Measurements from ENCODE around the gene CTSO. TPM values are rescaled to one million over a fixed set of nuclear protein-coding genes. Genes with fewer than 3 reads are reported as not detected.

Gene CTSO
- total RNA-seq, 1 experiment from 2014 or later, result 7.3 TPM

DNA sequence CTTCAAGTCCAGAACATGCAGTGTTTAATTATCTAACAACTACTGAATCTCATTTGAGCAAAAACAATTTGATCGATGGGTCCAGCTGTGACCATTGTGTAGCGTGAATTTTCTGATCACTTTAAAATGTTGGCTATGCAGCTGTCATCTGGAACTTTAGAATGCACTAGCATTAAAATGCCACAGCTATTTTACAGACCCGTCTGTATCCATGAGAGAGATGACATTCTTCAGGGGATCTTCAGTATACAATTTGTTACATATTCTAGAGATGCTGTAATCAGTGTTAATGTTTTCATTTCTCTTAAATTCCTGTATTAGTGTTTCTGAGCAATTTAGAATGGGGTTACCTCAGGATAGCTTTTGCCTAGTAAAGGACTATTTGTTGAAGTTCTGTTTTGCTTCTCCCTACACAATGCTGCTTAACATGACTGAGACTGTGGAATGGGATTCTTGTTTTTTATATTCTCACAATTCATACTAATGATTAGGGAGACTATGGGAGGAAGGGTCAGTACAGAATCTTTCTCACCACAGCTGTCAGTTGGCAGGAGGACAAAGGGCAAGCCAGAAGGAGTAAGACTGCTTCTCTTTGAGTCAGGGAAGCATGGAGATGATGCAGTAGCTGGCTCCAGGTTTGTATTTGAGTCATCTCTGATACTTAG, 13.2 kb upstream of the CTSO start:
- Mint-ChIP-seq H3K4me1 (ENCODE audit: low read depth, unreplicated experiment) (no peaks in the 10 kb centered on the region), H3K27me3 (ENCODE audit: unreplicated experiment) (no peaks in the 10 kb centered on the region), H3K27ac (ENCODE audit: unreplicated experiment) (no peak overlapping the region), H3K4me3 (ENCODE audit: low read depth, unreplicated experiment) (no peak overlapping the region), H3K9me3 (ENCODE audit: low read depth, unreplicated experiment) (no peaks in the 10 kb centered on the region), H3K36me3 (ENCODE audit: insufficient read depth, unreplicated experiment) (no peaks in the 10 kb centered on the region)
- BruUV-seq (replicated peaks), result no TSS peak
- DNase-seq, result no peak
- TF ChIP-seq, protein P1, sequence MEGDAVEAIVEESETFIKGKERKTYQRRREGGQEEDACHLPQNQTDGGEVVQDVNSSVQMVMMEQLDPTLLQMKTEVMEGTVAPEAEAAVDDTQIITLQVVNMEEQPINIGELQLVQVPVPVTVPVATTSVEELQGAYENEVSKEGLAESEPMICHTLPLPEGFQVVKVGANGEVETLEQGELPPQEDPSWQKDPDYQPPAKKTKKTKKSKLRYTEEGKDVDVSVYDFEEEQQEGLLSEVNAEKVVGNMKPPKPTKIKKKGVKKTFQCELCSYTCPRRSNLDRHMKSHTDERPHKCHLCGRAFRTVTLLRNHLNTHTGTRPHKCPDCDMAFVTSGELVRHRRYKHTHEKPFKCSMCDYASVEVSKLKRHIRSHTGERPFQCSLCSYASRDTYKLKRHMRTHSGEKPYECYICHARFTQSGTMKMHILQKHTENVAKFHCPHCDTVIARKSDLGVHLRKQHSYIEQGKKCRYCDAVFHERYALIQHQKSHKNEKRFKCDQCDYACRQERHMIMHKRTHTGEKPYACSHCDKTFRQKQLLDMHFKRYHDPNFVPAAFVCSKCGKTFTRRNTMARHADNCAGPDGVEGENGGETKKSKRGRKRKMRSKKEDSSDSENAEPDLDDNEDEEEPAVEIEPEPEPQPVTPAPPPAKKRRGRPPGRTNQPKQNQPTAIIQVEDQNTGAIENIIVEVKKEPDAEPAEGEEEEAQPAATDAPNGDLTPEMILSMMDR (IDR thresholded peaks at IDR 0.05; ENCODE audit: unreplicated experiment), result no peak
- CTCF ChIA-PET, result no interaction called here
- intact Hi-C loops (cut with micrococcal nuclease; ENCODE audit: unreplicated experiment), result no loop called here

DNA sequence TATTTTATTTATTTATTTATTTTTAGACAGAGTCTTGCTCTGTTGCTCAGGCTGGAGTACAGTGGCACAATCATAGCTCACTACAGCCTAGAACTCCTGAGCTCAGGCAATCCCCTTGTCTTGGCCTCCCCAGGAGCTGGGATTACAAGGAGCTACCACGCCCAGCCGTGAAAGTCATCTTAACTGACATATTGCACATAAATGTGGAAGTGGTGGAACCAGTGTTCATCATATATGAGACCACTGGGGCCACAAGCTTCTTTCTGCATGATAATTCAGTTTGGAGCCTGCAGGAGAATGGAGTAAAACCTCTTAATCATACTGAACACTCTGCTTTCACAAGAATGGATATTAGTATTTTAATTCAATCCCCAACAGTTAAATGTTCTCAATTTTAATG, 12.5 kb upstream of the CTSO start:
- Mint-ChIP-seq H3K4me1 (ENCODE audit: low read depth, unreplicated experiment) (no peaks in the 10 kb centered on the region), H3K27me3 (ENCODE audit: unreplicated experiment) (no peaks in the 10 kb centered on the region), H3K9me3 (ENCODE audit: low read depth, unreplicated experiment) (no peaks in the 10 kb centered on the region), H3K27ac (ENCODE audit: unreplicated experiment) (no peak overlapping the region), H3K4me3 (ENCODE audit: low read depth, unreplicated experiment) (no peak overlapping the region), H3K36me3 (ENCODE audit: insufficient read depth, unreplicated experiment) (no peaks in the 10 kb centered on the region)
- DNase-seq, result no peak
- CTCF ChIA-PET, result no interaction called here
- TF ChIP-seq, protein P1 (IDR thresholded peaks at IDR 0.05; ENCODE audit: unreplicated experiment), result no peak
- no TSS peak for BruUV-seq (replicated peaks)
- intact Hi-C loops (cut with micrococcal nuclease; ENCODE audit: unreplicated experiment), result no loop called here

DNA sequence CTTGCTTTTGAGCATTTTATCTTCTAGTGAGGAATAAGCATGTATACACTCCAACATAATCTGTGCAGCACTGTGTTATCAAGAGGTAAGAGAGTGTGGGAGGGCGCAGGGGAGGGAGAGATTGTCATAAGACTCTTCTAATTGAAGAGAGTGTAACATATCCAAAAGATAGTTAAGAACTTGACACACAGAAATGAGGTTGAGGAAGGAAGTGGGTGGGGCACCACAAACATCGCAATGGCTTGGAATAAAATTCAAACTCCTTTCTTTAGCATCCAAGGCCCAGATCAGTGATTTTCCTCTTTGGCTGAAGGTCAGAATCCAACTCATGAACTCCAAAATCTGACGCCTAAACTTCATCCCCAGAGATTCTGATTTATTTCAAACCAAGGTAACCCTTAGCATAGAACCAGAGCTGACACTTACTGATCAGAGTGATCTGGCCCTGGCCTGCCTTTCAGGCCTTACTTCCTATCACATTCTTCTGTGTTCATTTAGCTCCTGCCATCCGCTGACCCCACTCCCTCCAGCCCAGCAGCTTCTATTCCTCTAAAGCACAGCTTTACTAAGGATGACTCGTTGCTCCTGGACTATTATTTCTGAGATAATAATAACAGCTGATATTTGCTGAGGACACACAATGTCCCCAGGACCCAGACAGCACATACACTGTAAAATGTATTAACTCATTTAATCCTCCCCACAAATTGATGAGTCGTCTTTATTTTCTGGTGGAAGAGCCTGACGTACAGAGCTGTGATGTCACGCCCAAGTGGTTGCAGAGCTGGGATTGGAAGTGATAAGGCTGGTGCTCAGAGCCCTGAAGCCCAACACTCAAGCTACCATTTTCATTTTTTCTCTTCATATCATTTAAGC, 10.6 kb upstream of the CTSO start:
- H3K4me1 Mint-ChIP-seq (ENCODE audit: low read depth, unreplicated experiment), result no peaks in the 10 kb centered on the region
- H3K27ac Mint-ChIP-seq (ENCODE audit: unreplicated experiment), result no peak overlapping the region
- no peaks in the 10 kb centered on the region for H3K9me3 Mint-ChIP-seq (ENCODE audit: low read depth, unreplicated experiment)
- BruUV-seq (replicated peaks), result no TSS peak
- intact Hi-C loops (cut with micrococcal nuclease; ENCODE audit: unreplicated experiment), result no loop called here
- no peaks in the 10 kb centered on the region for H3K27me3 Mint-ChIP-seq (ENCODE audit: unreplicated experiment)
- CTCF ChIA-PET, result interaction anchor here (0.7 kb wide), 1 partner anchor 15 kb away, joined by 3 read pairs; no protein-coding TSS in a partner anchor
- no peak overlapping the region for H3K4me3 Mint-ChIP-seq (ENCODE audit: low read depth, unreplicated experiment)
- TF ChIP-seq, protein P1 (IDR thresholded peaks at IDR 0.05; ENCODE audit: unreplicated experiment), result no peak
- H3K36me3 Mint-ChIP-seq (ENCODE audit: insufficient read depth, unreplicated experiment), result no peaks in the 10 kb centered on the region
- DNase-seq, result no peak

DNA sequence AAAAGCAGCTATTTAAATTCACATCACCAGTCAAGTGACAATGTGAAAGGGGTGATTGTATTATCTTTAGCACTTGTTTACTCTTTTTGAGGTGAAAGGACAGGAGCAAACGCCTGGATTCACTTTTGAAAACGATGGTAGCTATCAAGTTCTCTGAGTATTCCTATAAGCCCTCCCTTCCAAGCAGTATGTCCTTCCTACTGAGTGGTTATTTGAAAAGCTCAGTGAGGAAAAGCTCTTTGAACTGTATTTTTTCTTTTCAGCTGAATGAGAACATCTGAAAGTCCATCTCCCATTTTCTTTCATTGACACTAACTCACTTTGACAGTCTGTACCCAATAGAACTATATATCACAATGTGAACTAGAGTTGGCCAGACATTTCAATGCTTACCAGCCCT, 9.1 kb upstream of the CTSO start:
- Mint-ChIP-seq H3K27me3 (ENCODE audit: unreplicated experiment) (no peaks in the 10 kb centered on the region), H3K36me3 (ENCODE audit: insufficient read depth, unreplicated experiment) (no peaks in the 10 kb centered on the region), H3K4me3 (ENCODE audit: low read depth, unreplicated experiment) (no peak overlapping the region), H3K9me3 (ENCODE audit: low read depth, unreplicated experiment) (no peaks in the 10 kb centered on the region), H3K4me1 (ENCODE audit: low read depth, unreplicated experiment) (no peaks in the 10 kb centered on the region), H3K27ac (ENCODE audit: unreplicated experiment) (no peak overlapping the region)
- no peak for DNase-seq
- no TSS peak for BruUV-seq (replicated peaks)
- TF ChIP-seq, protein P1 (IDR thresholded peaks at IDR 0.05; ENCODE audit: unreplicated experiment), result no peak
- intact Hi-C loops (cut with micrococcal nuclease; ENCODE audit: unreplicated experiment), result no loop called here
- CTCF ChIA-PET, result interaction anchor here (1.3 kb wide), 1 partner anchor 9 kb away, joined by 3 read pairs; no protein-coding TSS in a partner anchor

All from Calu3 (cell line).